GM19468 (cell line): ENCODE results near the gene SNX8.
A peak's percentile ranks its signal among the peaks of the same experiment; 100 is the strongest.

Source experiments
- ATAC-seq: cut with Tn5 transposase; IDR thresholded peaks from one replicate; pipeline ENCODE4 v1.9.1; 2021; ENCODE audit warnings: mild to moderate bottlenecking, moderate library complexity, moderate number of reproducible peaks; ENCODE audit not compliant: unreplicated experiment; ENCODE audit errors: extremely low read depth

Gene SNX8

DNA sequence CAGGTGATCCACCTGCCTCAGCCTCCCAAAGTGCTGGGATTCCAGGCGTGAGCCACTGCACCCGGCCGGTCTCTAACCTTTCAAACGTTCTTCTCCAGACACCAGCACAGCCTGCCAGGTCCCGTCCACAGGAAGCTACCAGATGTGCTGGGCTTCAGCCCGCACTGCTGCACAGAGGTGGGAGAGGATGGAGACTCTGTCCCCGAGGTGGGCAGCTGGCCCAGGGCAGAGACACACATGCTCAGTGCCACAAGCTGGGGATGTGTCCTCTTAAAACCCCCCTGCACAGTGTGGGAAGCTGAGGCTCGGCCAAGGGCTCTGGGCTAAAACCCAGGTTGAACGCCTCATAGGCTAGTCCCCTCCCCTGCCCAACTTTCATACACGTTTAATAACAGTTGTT, 62.9 kb downstream of the SNX8 start:
- ATAC-seq = no peak

- no peak for ATAC-seq
These were observed 64.4 kb downstream of the SNX8 start for GRCh38 chr7:2249744-2250323.

DNA sequence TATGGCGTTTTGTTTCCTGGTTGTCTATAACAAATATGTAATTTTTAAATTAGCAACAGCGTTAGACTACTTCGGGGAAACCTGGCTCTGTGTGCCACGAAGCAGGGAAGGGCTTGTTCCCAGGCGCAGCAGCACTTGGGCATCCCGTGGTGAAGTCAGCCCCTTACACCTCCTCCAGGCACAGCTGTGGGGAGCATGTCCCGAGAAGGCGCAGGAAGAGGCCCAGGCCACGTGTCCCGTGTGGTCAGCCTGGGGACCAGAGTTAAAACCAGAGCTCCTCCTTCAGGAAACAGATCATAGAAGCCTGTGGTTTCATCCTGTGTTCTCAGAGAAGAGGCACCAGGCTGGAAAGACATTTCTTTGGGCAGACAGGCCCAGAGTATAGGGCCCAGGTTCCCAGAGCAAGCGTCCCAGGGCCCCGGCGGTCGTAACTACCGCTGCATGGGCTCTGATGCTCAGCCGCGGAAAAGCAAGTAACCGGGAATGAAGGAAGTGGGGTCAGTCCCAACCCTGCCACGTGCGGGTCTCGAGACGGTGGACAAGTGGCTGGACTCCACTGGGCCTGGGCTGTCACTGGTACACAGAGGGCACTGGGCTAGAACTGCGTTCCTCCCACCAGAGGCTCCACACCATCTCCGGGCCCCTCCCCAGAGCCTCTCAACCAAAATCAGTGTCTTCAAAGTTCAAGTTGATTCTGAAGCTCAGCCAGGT, 65.1 kb downstream of the SNX8 start:
- no peak for ATAC-seq

GRCh38 chr7:2247141-2247995, 66.9 kb downstream of the SNX8 start:
- ATAC-seq = no peak

DNA sequence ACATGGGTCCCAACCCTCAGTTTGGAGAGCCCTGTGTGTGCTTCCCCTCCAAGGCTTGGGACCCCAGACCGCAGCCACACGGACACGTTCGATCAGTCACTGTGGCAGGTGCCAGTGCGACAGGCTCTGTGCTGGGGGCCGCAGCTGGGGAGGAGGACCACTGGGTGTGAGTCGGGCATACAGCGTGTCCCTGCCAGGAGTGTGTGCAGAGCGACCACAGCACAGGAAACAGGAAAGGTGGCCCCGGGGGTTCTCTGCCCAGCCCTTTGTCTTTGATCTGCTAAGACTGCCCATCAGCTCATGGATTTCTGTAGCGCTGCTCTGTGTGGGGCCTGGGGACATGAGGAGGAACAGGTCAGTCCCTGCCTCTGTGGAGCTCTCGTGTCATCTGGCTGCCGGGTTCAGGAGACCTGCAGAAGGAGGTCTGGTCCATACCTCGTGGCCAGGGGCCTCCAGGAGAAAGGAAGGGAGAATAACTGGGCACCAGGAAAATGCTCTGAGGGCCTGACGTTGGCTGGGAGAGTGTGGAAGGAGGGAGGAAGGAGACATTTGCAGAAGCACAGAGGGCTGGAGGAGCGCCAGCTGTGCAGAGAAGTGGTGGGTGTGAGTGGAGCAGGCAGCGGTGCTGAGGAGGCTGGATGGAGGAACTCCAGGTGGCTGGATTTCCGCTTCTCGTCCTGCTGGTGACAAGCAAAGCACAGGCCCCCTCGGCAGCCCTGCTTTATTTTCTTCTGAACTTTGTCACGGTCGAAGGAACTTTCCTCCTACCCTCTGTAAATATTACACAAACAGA, 68.2 kb downstream of the SNX8 start:
- no peak for ATAC-seq

DNA sequence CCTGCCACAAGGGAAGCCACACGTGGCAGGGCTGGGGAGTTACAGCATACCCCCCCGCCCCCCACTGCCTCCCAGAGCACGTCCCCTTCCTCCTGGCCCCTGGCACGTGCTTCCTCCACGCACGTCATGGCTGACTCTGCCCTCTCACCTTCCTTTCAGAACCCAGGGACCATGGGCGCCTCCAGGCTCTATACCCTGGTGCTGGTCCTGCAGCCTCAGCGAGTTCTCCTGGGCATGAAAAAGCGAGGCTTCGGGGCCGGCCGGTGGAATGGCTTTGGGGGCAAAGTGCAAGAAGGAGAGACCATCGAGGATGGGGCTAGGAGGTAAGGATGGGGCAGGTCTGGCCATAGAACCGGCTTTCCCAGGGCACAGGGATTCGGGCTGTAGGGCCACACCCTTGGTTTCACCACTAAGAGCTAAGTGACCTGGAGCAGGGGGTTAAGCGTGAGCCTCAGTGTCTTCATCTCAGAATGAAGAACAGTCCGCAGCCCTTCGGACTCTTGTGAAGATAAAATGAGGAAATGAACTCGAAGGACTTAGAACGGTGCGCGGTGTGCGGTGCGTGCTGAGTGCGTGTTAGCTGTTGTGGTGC, 69.7 kb downstream of the SNX8 start:
- ATAC-seq = no peak

- no peak for ATAC-seq
These were observed 70.8 kb downstream of the SNX8 start for GRCh38 chr7:2243458-2243857.

DNA sequence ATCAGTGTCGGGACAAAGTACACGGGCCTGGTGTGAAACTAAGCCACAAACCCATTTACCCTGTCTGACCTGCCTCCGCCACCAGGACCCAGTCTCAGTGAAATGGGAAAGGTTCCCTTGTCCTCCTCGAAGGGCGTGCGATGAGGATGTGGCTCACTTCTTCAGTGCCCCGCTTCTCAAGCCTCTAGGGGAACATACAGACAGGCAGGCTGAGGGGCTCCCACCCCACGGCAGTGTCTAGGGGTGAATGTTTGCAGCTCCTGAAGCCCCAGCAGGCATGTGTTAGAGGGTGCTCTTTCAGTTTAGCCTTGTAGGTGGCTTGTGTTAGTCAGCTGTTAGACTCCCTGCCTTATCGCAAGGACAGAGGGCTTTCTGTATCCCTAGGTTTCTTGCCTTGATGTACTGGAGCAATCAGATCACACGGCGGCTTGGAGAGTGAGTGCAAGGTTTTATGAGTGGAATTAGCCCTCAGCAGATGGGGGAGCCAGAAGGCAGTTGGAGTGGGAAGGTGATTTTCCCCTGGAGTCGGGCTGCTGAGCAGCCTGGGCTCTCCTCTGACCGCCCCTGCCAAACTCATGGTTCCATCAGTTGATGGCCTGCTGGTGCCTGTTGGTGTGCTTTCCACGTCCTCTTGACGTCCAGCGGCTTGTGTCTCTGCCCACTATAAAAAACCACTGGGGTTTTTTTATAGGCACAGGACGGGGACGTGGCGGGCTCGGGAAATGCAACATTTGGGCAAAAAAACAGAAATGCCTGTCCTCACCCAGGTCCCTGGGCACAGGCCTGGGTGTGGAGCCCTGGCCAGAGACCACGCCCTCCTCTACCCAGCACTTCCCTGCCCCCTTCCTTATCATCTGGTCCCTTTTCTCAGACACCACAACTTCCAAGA, 71.5 kb downstream of the SNX8 start:
- ATAC-seq = no peak

- ATAC-seq = peak; percentile 58
These were observed 72.4 kb downstream of the SNX8 start, which contains the start of the genes MRM2 and NUDT1 for GRCh38 chr7:2241580-2242540. TSS of gene MRM2 (minus strand) at chr7:2242205. CDS start at chr7:2242169, 36 bp downstream. TSS of gene NUDT1 (plus strand) at chr7:2242226. CDS start at chr7:2244575, 2,349 bp downstream.

GRCh38 chr7:2239242-2239641, 75.0 kb downstream of the SNX8 start:
- no peak for ATAC-seq

DNA sequence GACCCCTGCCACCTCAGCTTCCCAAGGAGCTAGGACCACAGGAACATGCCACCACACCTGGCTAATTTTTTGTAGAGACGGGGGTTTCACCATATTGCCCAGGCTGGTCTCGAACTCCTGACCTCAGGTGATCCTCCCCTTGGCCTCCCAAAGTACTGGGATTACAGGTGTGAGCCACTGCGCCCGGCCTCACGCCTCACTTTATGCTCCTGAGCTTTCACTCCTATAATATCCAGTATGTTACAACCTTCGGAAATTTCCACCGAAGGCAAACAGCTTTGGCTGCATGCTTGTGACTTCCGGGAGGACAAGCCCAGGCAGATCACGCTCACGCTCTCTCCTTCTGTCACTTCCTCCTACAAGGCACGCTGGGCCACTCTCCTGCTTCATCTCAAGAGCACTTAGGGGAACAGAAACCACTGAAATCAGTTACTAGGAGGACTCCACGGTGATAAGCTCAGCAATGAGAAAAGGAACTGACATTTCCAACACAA, 77.1 kb downstream of the SNX8 start:
- ATAC-seq = no peak

DNA sequence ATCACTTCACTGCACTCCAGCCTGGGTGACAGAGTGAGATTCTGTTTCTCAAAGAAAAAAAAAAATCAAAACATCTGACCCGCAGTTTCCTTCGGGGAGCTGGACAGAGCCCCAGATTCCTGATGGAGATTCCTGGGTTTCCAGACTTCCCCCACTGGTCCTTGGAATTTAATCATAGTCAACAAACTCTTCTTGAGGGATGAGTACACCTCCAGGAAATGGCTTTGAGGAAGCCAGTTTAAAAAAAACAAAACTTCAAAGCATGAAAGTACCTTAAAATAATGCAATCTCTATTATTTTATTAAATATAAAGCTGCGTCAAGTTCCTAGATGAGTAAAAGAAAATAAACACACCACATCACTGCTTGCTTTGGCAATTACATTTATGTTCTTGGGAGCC, 80.3 kb downstream of the SNX8 start:
- no peak for ATAC-seq

DNA sequence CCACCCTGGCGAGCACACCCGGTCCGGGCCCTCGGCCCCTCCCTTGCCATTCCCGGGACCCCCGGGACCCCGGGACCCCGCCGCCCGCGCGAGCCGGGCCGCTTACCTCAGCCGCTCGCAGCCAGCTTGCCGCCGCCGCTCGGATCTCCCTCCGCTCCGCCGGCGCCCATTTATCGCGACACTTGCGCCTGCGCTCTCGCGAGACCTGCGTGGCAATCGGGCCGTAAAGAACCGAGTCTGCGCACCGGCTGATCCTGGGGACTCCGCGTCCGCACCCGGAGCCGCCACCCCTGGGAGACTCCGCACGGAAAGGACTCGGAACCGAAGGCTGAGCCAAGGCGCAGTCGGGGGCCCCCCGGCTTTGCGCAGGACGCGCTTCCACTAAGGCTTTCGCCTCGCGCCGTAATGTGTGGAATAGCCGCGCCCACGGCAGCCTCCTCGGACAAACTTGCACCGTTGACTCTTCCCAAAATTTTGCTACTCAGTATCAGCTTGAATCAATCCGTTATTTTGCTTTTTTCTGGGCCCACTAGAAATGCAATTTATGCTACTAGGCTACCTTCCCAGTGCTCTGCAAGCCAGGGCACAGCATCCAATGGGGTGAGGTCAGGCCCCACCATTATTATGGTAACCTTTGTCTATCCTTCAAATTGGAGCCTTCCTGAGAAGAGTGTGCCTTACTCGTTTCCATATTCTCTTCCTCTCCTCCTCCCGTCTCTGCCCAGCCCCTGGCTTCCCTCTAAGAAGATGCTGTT, 81.3 kb downstream of the SNX8 start, which contains the start of gene MAD1L1:
MAD1L1 (minus strand) TSS at position 180 of the 755 bp plus-strand sequence. CDS start 2,812 bp downstream, outside the sequence.
- ATAC-seq = peak; percentile 51

DNA sequence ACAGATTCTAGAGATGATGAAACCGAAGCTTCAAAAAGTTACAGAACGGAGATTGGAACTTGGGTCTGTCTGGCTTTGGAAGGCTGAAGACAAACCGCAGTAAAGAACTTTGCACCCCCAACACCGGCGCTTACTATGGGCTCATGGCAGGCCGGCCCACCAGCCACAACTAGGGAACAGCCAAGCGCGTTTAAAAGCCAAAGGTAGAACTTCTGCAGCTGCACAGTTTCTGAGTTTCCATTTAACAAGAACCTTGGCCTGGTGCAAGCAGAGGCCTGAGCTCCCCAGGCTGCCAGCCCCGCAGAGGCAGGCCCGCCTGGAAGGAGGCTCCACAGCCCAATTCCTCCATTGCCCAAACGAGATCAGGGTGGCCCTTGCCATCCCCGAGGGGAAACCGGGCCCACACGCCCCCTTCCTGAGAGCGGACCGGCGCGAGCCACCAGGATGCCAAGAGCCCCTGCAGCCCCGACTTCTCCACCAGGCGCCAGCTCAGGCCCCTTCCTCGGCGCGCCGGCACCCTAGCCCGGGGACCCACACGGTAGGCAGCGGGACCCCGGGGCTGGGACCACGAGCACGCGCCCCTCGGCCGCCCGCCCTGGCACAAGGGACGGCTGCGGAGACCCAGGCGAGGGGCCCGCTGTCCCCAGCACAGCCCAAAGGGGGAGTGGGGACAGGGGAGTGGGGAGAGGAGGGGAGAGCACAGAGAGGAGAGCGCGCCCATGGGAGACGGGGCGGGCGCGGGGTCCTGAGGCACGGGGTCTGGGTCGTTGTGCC, 82.1 kb downstream of the SNX8 start:
- no peak for ATAC-seq

DNA sequence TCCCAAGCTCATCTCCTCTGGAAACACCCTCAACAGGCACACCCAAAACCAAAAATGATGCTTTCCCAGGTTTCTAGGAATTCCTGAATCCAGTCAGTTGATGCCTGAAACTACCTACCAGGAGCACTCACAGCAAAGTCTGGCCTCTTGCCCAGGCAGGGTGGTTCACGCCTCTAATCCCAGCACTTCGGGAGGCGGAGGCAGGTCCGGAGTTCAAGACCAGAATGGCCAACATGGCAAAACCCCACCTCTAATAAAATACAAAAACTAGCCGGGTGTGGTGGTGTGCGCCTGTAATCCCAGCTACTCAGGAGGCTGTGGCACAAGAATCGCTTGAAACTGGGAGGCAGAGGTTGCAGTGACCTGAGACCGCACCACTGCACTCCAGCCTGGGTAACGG, 83.4 kb downstream of the SNX8 start:
- no peak for ATAC-seq

DNA sequence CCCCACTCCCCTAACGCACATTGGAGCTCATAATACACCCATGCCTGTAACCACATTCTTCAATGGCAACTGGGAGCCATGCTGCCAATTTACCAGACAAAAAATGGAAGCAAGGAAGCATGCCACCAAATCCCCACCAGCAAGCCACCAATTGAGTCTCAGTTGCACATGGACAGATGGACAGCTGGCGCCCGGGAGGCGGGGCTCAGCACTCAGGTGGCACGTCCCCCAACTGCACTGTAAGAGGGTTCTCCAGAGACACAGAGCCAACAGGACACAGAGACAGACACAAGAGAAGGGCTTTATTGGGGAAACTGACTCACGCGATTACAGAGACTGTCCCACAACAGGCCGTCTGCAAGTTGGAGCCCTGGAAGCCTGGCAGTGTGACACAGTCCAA, 84.0 kb downstream of the SNX8 start:
- ATAC-seq = no peak
